ENCODE results near the gene SEMA3D. TPM values are rescaled to one million over a fixed set of nuclear protein-coding genes. Genes with fewer than 3 reads are reported as not detected.

Gene SEMA3D
- total RNA-seq, 1 donor from 2014 or later, result 9.1 TPM

GRCh38 chr7:85126383-85126782 lies 60.5 kb downstream of the SEMA3D start:
- H2AFZ ChIP-seq (ENCODE audit: low read depth, low read length), result no peak overlapping the region
- H3K36me3 ChIP-seq (ENCODE audit: insufficient read depth, low read length), result no peaks in the 10 kb centered on the region
- H3K4me3 Mint-ChIP-seq (ENCODE audit: unreplicated experiment), result no peak overlapping the region
- no peak overlapping the region for H3K9ac ChIP-seq (ENCODE audit: low read length)
- no peaks in the 10 kb centered on the region for H3K9me3 Mint-ChIP-seq (ENCODE audit: unreplicated experiment)
- H3K27ac Mint-ChIP-seq (ENCODE audit: unreplicated experiment), result no peak overlapping the region
- H3K27ac ChIP-seq (ENCODE audit: low read depth, low read length), result no peak overlapping the region
- no peaks in the 10 kb centered on the region for H3K4me1 Mint-ChIP-seq (ENCODE audit: low read depth, unreplicated experiment)
- H3K36me3 Mint-ChIP-seq (ENCODE audit: low read depth, unreplicated experiment), result no peaks in the 10 kb centered on the region
- no peaks in the 10 kb centered on the region for H3K4me1 ChIP-seq (ENCODE audit: insufficient read depth, low read length)
- no peaks in the 10 kb centered on the region for H3K9me3 ChIP-seq (ENCODE audit: insufficient read depth, low read depth, low read length)
- DNase-seq (ENCODE audit: low read depth) (no peak), FAIRE-seq (no peak)
- no peak overlapping the region for H3K4me2 ChIP-seq (ENCODE audit: low read length)
- no peaks in the 10 kb centered on the region for H3K27me3 Mint-ChIP-seq (ENCODE audit: low read depth, unreplicated experiment)
- H3K4me3 ChIP-seq (ENCODE audit: insufficient read depth, low read depth, low read length), result no peak overlapping the region
- TF ChIP-seq CTCF (IDR thresholded peaks at IDR 0.05; ENCODE audit: insufficient read depth, low read depth, low read length) (no peak), EZH2 (IDR thresholded peaks at IDR 0.05; ENCODE audit: insufficient read depth, low read length) (no peak)
- H3K27me3 ChIP-seq (ENCODE audit: insufficient read depth, low read length), result no peaks in the 10 kb centered on the region
- H3K79me2 ChIP-seq (ENCODE audit: insufficient read depth, low read length), result no peaks in the 10 kb centered on the region
- H4K20me1 ChIP-seq (ENCODE audit: insufficient read depth, low read length), result no peaks in the 10 kb centered on the region

DNA sequence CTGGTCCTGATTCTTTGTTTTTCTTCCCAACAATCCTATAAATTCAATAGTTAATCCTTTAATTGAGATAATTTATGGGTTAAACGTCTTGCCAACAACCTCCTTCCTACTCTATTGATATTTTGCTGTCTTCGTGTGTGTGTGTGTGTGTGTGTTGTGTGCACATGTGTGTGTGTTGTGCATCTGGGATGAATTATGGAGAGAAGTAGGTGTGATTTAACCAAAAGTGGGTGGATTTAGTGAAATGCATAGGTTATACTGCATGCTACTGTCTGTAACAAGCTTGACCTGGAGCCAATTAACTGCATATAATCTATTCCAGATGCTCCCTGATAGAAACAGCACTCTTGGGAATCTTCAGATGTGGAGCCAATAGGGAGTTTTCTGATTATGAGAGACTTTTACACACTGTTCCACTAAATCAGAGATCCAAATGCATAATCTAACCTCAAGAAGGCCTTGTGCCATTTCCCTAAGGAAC lies 61.2 kb downstream of the SEMA3D start:
- no peak overlapping the region for H3K4me3 ChIP-seq (ENCODE audit: insufficient read depth, low read depth, low read length)
- FAIRE-seq (no peak), DNase-seq (ENCODE audit: low read depth) (no peak)
- Mint-ChIP-seq H3K4me3 (ENCODE audit: unreplicated experiment) (no peak overlapping the region), H3K36me3 (ENCODE audit: low read depth, unreplicated experiment) (no peaks in the 10 kb centered on the region), H3K4me1 (ENCODE audit: low read depth, unreplicated experiment) (no peaks in the 10 kb centered on the region), H3K27me3 (ENCODE audit: low read depth, unreplicated experiment) (no peaks in the 10 kb centered on the region), H3K27ac (ENCODE audit: unreplicated experiment) (no peak overlapping the region), H3K9me3 (ENCODE audit: unreplicated experiment) (no peaks in the 10 kb centered on the region)
- no peaks in the 10 kb centered on the region for H3K27me3 ChIP-seq (ENCODE audit: insufficient read depth, low read length)
- TF ChIP-seq CTCF (IDR thresholded peaks at IDR 0.05; ENCODE audit: insufficient read depth, low read depth, low read length), result no peak
- TF ChIP-seq EZH2 (IDR thresholded peaks at IDR 0.05; ENCODE audit: insufficient read depth, low read length), result no peak
- no peak overlapping the region for H2AFZ ChIP-seq (ENCODE audit: low read depth, low read length)
- no peaks in the 10 kb centered on the region for H3K4me1 ChIP-seq (ENCODE audit: insufficient read depth, low read length)
- no peak overlapping the region for H3K27ac ChIP-seq (ENCODE audit: low read depth, low read length)
- H4K20me1 ChIP-seq (ENCODE audit: insufficient read depth, low read length), result no peaks in the 10 kb centered on the region
- no peaks in the 10 kb centered on the region for H3K9me3 ChIP-seq (ENCODE audit: insufficient read depth, low read depth, low read length)
- no peak overlapping the region for H3K4me2 ChIP-seq (ENCODE audit: low read length)
- no peak overlapping the region for H3K9ac ChIP-seq (ENCODE audit: low read length)
- H3K79me2 ChIP-seq (ENCODE audit: insufficient read depth, low read length), result no peaks in the 10 kb centered on the region
- H3K36me3 ChIP-seq (ENCODE audit: insufficient read depth, low read length), result no peaks in the 10 kb centered on the region

GRCh38 chr7:85125176-85125575 lies 61.7 kb downstream of the SEMA3D start:
- H4K20me1 ChIP-seq (ENCODE audit: insufficient read depth, low read length), result no peaks in the 10 kb centered on the region
- H3K79me2 ChIP-seq (ENCODE audit: insufficient read depth, low read length), result no peaks in the 10 kb centered on the region
- H3K27ac ChIP-seq (ENCODE audit: low read depth, low read length), result no peak overlapping the region
- Mint-ChIP-seq H3K27me3 (ENCODE audit: low read depth, unreplicated experiment) (no peaks in the 10 kb centered on the region), H3K9me3 (ENCODE audit: unreplicated experiment) (no peaks in the 10 kb centered on the region), H3K4me3 (ENCODE audit: unreplicated experiment) (no peak overlapping the region), H3K27ac (ENCODE audit: unreplicated experiment) (no peak overlapping the region), H3K36me3 (ENCODE audit: low read depth, unreplicated experiment) (no peaks in the 10 kb centered on the region), H3K4me1 (ENCODE audit: low read depth, unreplicated experiment) (no peaks in the 10 kb centered on the region)
- no peak overlapping the region for H3K4me3 ChIP-seq (ENCODE audit: insufficient read depth, low read depth, low read length)
- H2AFZ ChIP-seq (ENCODE audit: low read depth, low read length), result no peak overlapping the region
- FAIRE-seq (no peak), DNase-seq (ENCODE audit: low read depth) (peak; percentile 7)
- no peak overlapping the region for H3K9ac ChIP-seq (ENCODE audit: low read length)
- H3K4me1 ChIP-seq (ENCODE audit: insufficient read depth, low read length), result no peaks in the 10 kb centered on the region
- H3K4me2 ChIP-seq (ENCODE audit: low read length), result no peak overlapping the region
- H3K27me3 ChIP-seq (ENCODE audit: insufficient read depth, low read length), result no peaks in the 10 kb centered on the region
- TF ChIP-seq CTCF (IDR thresholded peaks at IDR 0.05; ENCODE audit: insufficient read depth, low read depth, low read length) (no peak), EZH2 (IDR thresholded peaks at IDR 0.05; ENCODE audit: insufficient read depth, low read length) (no peak)
- no peaks in the 10 kb centered on the region for H3K9me3 ChIP-seq (ENCODE audit: insufficient read depth, low read depth, low read length)
- H3K36me3 ChIP-seq (ENCODE audit: insufficient read depth, low read length), result no peaks in the 10 kb centered on the region
